Ascending aorta (tissue), 2 donors: ENCODE data around the gene TMEM132D. TPM values are rescaled to one million over a fixed set of nuclear protein-coding genes. Genes with fewer than 3 reads are reported as not detected.

Source experiments
- DNase-seq, 2 donors: peaks; one replicate each; pipeline ENCODE4 v3.0.0-alpha.2; 2019; ENCODE audit warnings: low spot score in 2 of 2
- H3K27ac ChIP-seq, 2 donors: fragments of 200-600 bp; sonication (generic); one replicate each; pipeline ENCODE4 v1.5.1; 2016 to 2017; ENCODE audit warnings: mild to moderate bottlenecking in 1 of 2
- H3K27me3 ChIP-seq: fragments of 200-600 bp; sonication (generic); one replicate; pipeline ENCODE4 v1.5.1; 2017
- H3K36me3 ChIP-seq, 2 donors: fragments of 200-600 bp; sonication (generic); one replicate each; pipeline ENCODE4 v1.5.1; 2016
- H3K4me1 ChIP-seq, 2 donors: fragments of 200-600 bp; sonication (generic); one replicate each; pipeline ENCODE4 v1.5.1; 2016 to 2017; ENCODE audit warnings: mild to moderate bottlenecking in 1 of 2
- H3K4me3 ChIP-seq, 2 donors: fragments of 200-600 bp; sonication (generic); one replicate each; pipeline ENCODE4 v1.5.1; 2016 to 2017; ENCODE audit warnings: mild to moderate bottlenecking in 1 of 2
- H3K9me3 ChIP-seq, 2 donors: fragments of 200-600 bp; sonication (generic); one replicate each; pipeline ENCODE4 v1.5.1; 2016
- CTCF ChIP-seq, 3 experiments: fragments of 200-600 bp in 2 of 3; fragments of 450-650 bp in 1 of 3; sonication (generic) in 2 of 3; IDR thresholded peaks; one replicate each; pipeline ENCODE4 v1.5.1; 2016 to 2019; ENCODE audit warnings: antibody characterized with exemption in 3 of 3, mild to moderate bottlenecking in 1 of 3, moderate library complexity in 1 of 3
- intact Hi-C: fragments of 100-400 bp; cut with DNase I; formaldehyde crosslinking; loops from one replicate; pipeline ENCODE4 v1.15.1; 2023
- total RNA-seq: library from RNA; depleted of rRNA; stranded (reverse); fragments of >200 nt; gene quantifications from one replicate; pipeline ENCODE4 v1.1.0, GENCODE V29; 2016

TMEM132D gene
- total RNA-seq, 1 donor from 2014 or later = not detected

GRCh38 chr12:129821964-129822363 lies 81.9 kb downstream of the TMEM132D start:
- intact Hi-C loops = no loop called here
- TF ChIP-seq CTCF (IDR thresholded peaks at IDR 0.05) = no peak
- no peak overlapping the region for H3K4me3 ChIP-seq

GRCh38 chr12:129819391-129819790 lies 84.4 kb downstream of the TMEM132D start:
- no peak for DNase-seq
- Histone ChIP-seq H3K36me3 (no peaks in the 10 kb centered on the region), H3K4me1 (no peaks in the 10 kb centered on the region), H3K4me3 (no peak overlapping the region), H3K27me3 (no peaks in the 10 kb centered on the region), H3K9me3 (no peaks in the 10 kb centered on the region), H3K27ac (no peak overlapping the region)
- no peak for TF ChIP-seq CTCF (IDR thresholded peaks at IDR 0.05)
- intact Hi-C loops = no loop called here

More at GRCh38 chr12:129821964-129822363, 81.9 kb downstream of the TMEM132D start:
- Histone ChIP-seq H3K27ac (no peak overlapping the region), H3K9me3 (no peaks in the 10 kb centered on the region), H3K36me3 (no peaks in the 10 kb centered on the region), H3K4me1 (no peaks in the 10 kb centered on the region), H3K27me3 (no peaks in the 10 kb centered on the region)
- DNase-seq = no peak

- no peak overlapping the region for H3K27ac ChIP-seq
- TF ChIP-seq CTCF (IDR thresholded peaks at IDR 0.05) = no peak
- H3K4me3 ChIP-seq = no peak overlapping the region
- intact Hi-C loops = no loop called here
- no peaks in the 10 kb centered on the region for H3K9me3 ChIP-seq
- H3K27me3 ChIP-seq = no peaks in the 10 kb centered on the region
- no peaks in the 10 kb centered on the region for H3K36me3 ChIP-seq
- H3K4me1 ChIP-seq = no peaks in the 10 kb centered on the region
- DNase-seq = no peak
Observed at GRCh38 chr12:129815846-129816245, 88.0 kb downstream of the TMEM132D start.

GRCh38 chr12:129811963-129812362 lies 91.9 kb downstream of the TMEM132D start:
- no peaks in the 10 kb centered on the region for H3K4me1 ChIP-seq
- no peaks in the 10 kb centered on the region for H3K36me3 ChIP-seq
- intact Hi-C loops = no loop called here
- H3K27me3 ChIP-seq = no peaks in the 10 kb centered on the region
- no peak for TF ChIP-seq CTCF (IDR thresholded peaks at IDR 0.05)
- no peak overlapping the region for H3K4me3 ChIP-seq
- H3K27ac ChIP-seq = no peak overlapping the region
- no peak for DNase-seq
- no peaks in the 10 kb centered on the region for H3K9me3 ChIP-seq

GRCh38 chr12:129807136-129807535 lies 96.7 kb downstream of the TMEM132D start:
- no peaks in the 10 kb centered on the region for H3K36me3 ChIP-seq
- no peak for TF ChIP-seq CTCF (IDR thresholded peaks at IDR 0.05)
- no peak overlapping the region for H3K27ac ChIP-seq
- H3K27me3 ChIP-seq = no peaks in the 10 kb centered on the region
- DNase-seq = no peak
- no peaks in the 10 kb centered on the region for H3K4me1 ChIP-seq
- intact Hi-C loops = no loop called here
- H3K9me3 ChIP-seq = no peaks in the 10 kb centered on the region
- no peak overlapping the region for H3K4me3 ChIP-seq

- no peaks in the 10 kb centered on the region for H3K9me3 ChIP-seq
- H3K36me3 ChIP-seq = no peaks in the 10 kb centered on the region
- H3K4me3 ChIP-seq = no peak overlapping the region
- no peaks in the 10 kb centered on the region for H3K4me1 ChIP-seq
- intact Hi-C loops = no loop called here
- DNase-seq = no peak
- no peaks in the 10 kb centered on the region for H3K27me3 ChIP-seq
- TF ChIP-seq CTCF (IDR thresholded peaks at IDR 0.05) = no peak
- no peak overlapping the region for H3K27ac ChIP-seq
Observed at GRCh38 chr12:129791396-129791795, 112.4 kb downstream of the TMEM132D start.
